GM23338 (cell line): ENCODE data around the gene EXTL1. TPM values are rescaled to one million over a fixed set of nuclear protein-coding genes. Genes with fewer than 3 reads are reported as not detected.
A peak's percentile ranks its signal among the peaks of the same experiment; 100 is the strongest.

ENCODE experiments used
- ATAC-seq: fragments of 200-7000 bp; cut with Tn5 transposase; 3 replicates; pipeline ENCODE4 v1.9.1; 2020
- DNase-seq: peaks from one replicate; pipeline ENCODE4 v3.0.0-alpha.2; 2015; ENCODE audit warnings: low spot score
- H2AFZ ChIP-seq: fragments of 200-600 bp; sonication (generic); 2 replicates; pipeline ENCODE4 v1.8.0; 2016; ENCODE audit warnings: antibody characterized with exemption, mild to moderate bottlenecking, moderate library complexity
- H3F3A ChIP-seq: fragments of 200-600 bp; sonication (generic); replicated peaks from 2 replicates; pipeline ENCODE4 v1.8.0; 2017; ENCODE audit warnings: antibody characterized with exemption, mixed run types, low read depth
- H3K27ac ChIP-seq: fragments of 200-600 bp; sonication (generic); 2 replicates; pipeline ENCODE4 v1.6.1; 2016; ENCODE audit warnings: low read depth
- H3K27me3 ChIP-seq: fragments of 200-600 bp; sonication (generic); 2 replicates; pipeline ENCODE4 v1.8.0; 2016; ENCODE audit warnings: mild to moderate bottlenecking, mixed run types, moderate library complexity; ENCODE audit not compliant: insufficient read depth
- H3K36me3 ChIP-seq: fragments of 200-600 bp; sonication (generic); 2 replicates; pipeline ENCODE4 v1.8.0; 2016; ENCODE audit warnings: mild to moderate bottlenecking; ENCODE audit not compliant: insufficient read depth
- H3K4me1 ChIP-seq: fragments of 200-600 bp; sonication (generic); 2 replicates; pipeline ENCODE4 v1.8.0; 2016; ENCODE audit warnings: mild to moderate bottlenecking, moderate library complexity; ENCODE audit not compliant: insufficient read depth
- H3K4me2 ChIP-seq: fragments of 200-600 bp; sonication (generic); 2 replicates; pipeline ENCODE4 v1.7.1; 2017; ENCODE audit warnings: mixed run types
- H3K4me3 ChIP-seq: fragments of 200-600 bp; sonication (generic); 2 replicates; pipeline ENCODE4 v1.6.1; 2016; ENCODE audit warnings: mixed run types
- H3K79me2 ChIP-seq: fragments of 200-600 bp; sonication (generic); replicated peaks from 2 replicates; pipeline ENCODE4 v1.8.0; 2017; ENCODE audit warnings: mild to moderate bottlenecking; ENCODE audit not compliant: insufficient read depth
- H3K9me2 ChIP-seq: fragments of 200-600 bp; sonication (generic); 2 replicates; pipeline ENCODE4 v1.8.0; 2017; ENCODE audit not compliant: insufficient read depth
- H4K20me1 ChIP-seq: fragments of 200-600 bp; sonication (generic); replicated peaks from 2 replicates; pipeline ENCODE4 v1.8.0; 2017; ENCODE audit warnings: mild to moderate bottlenecking; ENCODE audit not compliant: insufficient read depth
- H3K27ac Mint-ChIP-seq: 2 replicates; pipeline ENCODE4 v1.8.0; 2020; ENCODE audit warnings: inconsistent platforms, mild to moderate bottlenecking, moderate library complexity, mixed read lengths
- H3K27me3 Mint-ChIP-seq: 3 replicates; pipeline ENCODE4 v1.8.0; 2022; ENCODE audit warnings: low read depth, mild to moderate bottlenecking, moderate library complexity, mixed read lengths, inconsistent platforms; ENCODE audit not compliant: insufficient read depth, poor library complexity
- H3K36me3 Mint-ChIP-seq: 3 replicates; pipeline ENCODE4 v1.8.0; 2021; ENCODE audit warnings: low read depth, mild to moderate bottlenecking, inconsistent platforms, moderate library complexity, mixed read lengths
- H3K4me1 Mint-ChIP-seq: 3 replicates; pipeline ENCODE4 v1.8.0; 2020; ENCODE audit warnings: mild to moderate bottlenecking, inconsistent platforms, mixed read lengths
- H3K4me3 Mint-ChIP-seq: 3 replicates; pipeline ENCODE4 v1.8.0; 2021; ENCODE audit warnings: moderate library complexity, mild to moderate bottlenecking, inconsistent platforms, mixed read lengths
- H3K9me3 Mint-ChIP-seq: 3 replicates; pipeline ENCODE4 v1.8.0; 2020; ENCODE audit warnings: moderate library complexity, mild to moderate bottlenecking, inconsistent platforms, mixed read lengths
- CREB1 ChIP-seq: fragments of 250-450 bp; sonication (Bioruptor Pico); IDR thresholded peaks from 2 replicates; pipeline ENCODE4 v1.5.0; 2020; ENCODE audit warnings: low read depth, mild to moderate bottlenecking, moderate library complexity
- CTCF ChIP-seq, 2 experiments: fragments of 200-600 bp in 1 of 2; sonication (generic) in 1 of 2; conservative IDR thresholded peaks; 2 replicates each; pipeline versions ENCODE4 v1.5.1 to v1.6.1; 2016 to 2017; ENCODE audit warnings: antibody characterized with exemption in 2 of 2, low read depth in 2 of 2, mild to moderate bottlenecking in 2 of 2, moderate library complexity in 1 of 2
- ETS1 ChIP-seq: IDR thresholded peaks from 2 replicates; pipeline ENCODE4 v1.6.1; 2016; ENCODE audit warnings: antibody characterized with exemption
- EZH2 ChIP-seq: fragments of 200-600 bp; sonication (generic); IDR thresholded peaks from one replicate; pipeline ENCODE4 v1.8.0; 2017; ENCODE audit warnings: antibody characterized with exemption, mild to moderate bottlenecking, low read depth; ENCODE audit not compliant: unreplicated experiment
- EZH2phosphoT487 ChIP-seq: fragments of 200-600 bp; sonication (generic); IDR thresholded peaks from one replicate; pipeline ENCODE4 v1.8.1; 2018; ENCODE audit warnings: antibody characterized with exemption; ENCODE audit not compliant: unreplicated experiment
- JUNB ChIP-seq: IDR thresholded peaks from one replicate; pipeline ENCODE4 v1.6.1; 2016; ENCODE audit warnings: antibody characterized with exemption; ENCODE audit not compliant: unreplicated experiment
- NANOG ChIP-seq: IDR thresholded peaks from 2 replicates; pipeline ENCODE4 v1.6.1; 2016; ENCODE audit warnings: antibody characterized with exemption, borderline replicate concordance
- POLR2AphosphoS5 ChIP-seq: IDR thresholded peaks from 2 replicates; pipeline ENCODE4 v1.6.1; 2016; ENCODE audit warnings: antibody characterized with exemption, low read depth
- REST ChIP-seq: IDR thresholded peaks from one replicate; pipeline ENCODE4 v1.6.1; 2018; ENCODE audit warnings: antibody characterized with exemption; ENCODE audit not compliant: unreplicated experiment
- STAT1 ChIP-seq: IDR thresholded peaks from one replicate; pipeline ENCODE4 v1.6.1; 2016; ENCODE audit warnings: antibody characterized with exemption; ENCODE audit not compliant: unreplicated experiment
- ZNF114 ChIP-seq: fragments of 250-450 bp; sonication (Bioruptor Pico); IDR thresholded peaks from 2 replicates; pipeline ENCODE4 v1.5.0; 2020; ENCODE audit warnings: mild to moderate bottlenecking, moderate library complexity
- ZNF331 ChIP-seq: fragments of 250-450 bp; sonication (Bioruptor Pico); IDR thresholded peaks from 2 replicates; pipeline ENCODE4 v1.5.0; 2020; ENCODE audit warnings: low read depth, mild to moderate bottlenecking, moderate library complexity
- polyA plus RNA-seq: library from polyadenylated mRNA; unstranded; fragments of >200 nt; fragmentation: Nextera tagmentation; extraction: Ambion mirVana; gene quantifications from 2 replicates; pipeline ENCODE4 v1.2.1, GENCODE V29; 2016
- total RNA-seq: library from RNA; depleted of rRNA; stranded (reverse); fragments of >200 nt; shearing (Covaris generic); gene quantifications from 2 replicates; pipeline ENCODE4 v1.2.3, GENCODE V29; 2014

Gene EXTL1
- total and polyA plus RNA-seq, 2 experiments from 2014 or later = 0.37 to 1.2 TPM

GRCh38 chr1:26022404-26022779, 817 bp downstream of the EXTL1 start:
- H3K4me3 ChIP-seq = no peak overlapping the region; the same call in 1 of the 2 replicates
- peaks cover 3% of the 10 kb centered on the region; the same call in 1 of the 2 replicates for H3K4me1 ChIP-seq
- H3K4me1 Mint-ChIP-seq = peaks cover 21% of the 10 kb centered on the region
- no peaks in the 10 kb centered on the region for H3K9me2 ChIP-seq
- ATAC-seq = no peak
- no peaks in the 10 kb centered on the region for H4K20me1 ChIP-seq
- no peaks in the 10 kb centered on the region for H3K36me3 Mint-ChIP-seq
- no peak for DNase-seq
- H3K27ac Mint-ChIP-seq = no peak overlapping the region
- no peaks in the 10 kb centered on the region for H3K9me3 Mint-ChIP-seq
- no peaks in the 10 kb centered on the region for H3K36me3 ChIP-seq
- no peaks in the 10 kb centered on the region for H3F3A ChIP-seq
- no peak overlapping the region for H2AFZ ChIP-seq
- no peaks in the 10 kb centered on the region for H3K27me3 ChIP-seq
- no peak for TF ChIP-seq CREB1
- no peak for TF ChIP-seq ZNF114 (CRISPR knock-in tag)
- no peak for TF ChIP-seq ETS1
- no peak for TF ChIP-seq ZNF331 (CRISPR knock-in tag)
- TF ChIP-seq REST = no peak
- no peak for TF ChIP-seq POLR2AphosphoS5
- no peak for TF ChIP-seq CTCF (conservative IDR thresholded peaks at IDR 0.05; ENCODE audit: low read depth in 2 of 2)
- no peak for TF ChIP-seq JUNB
- TF ChIP-seq NANOG = no peak
- H3K27ac ChIP-seq = no peak overlapping the region
- H3K4me2 ChIP-seq = peak overlapping the region; percentile 78; the same call in 1 of the 2 replicates
- no peak overlapping the region for H3K4me3 Mint-ChIP-seq
- no peaks in the 10 kb centered on the region for H3K79me2 ChIP-seq
- peaks cover 9% of the 10 kb centered on the region for H3K27me3 Mint-ChIP-seq

- H4K20me1 ChIP-seq = no peaks in the 10 kb centered on the region
- H3K36me3 ChIP-seq = no peaks in the 10 kb centered on the region
- no peaks in the 10 kb centered on the region for H3K79me2 ChIP-seq
- H3K9me3 Mint-ChIP-seq = no peaks in the 10 kb centered on the region
- H3K4me2 ChIP-seq = no peak overlapping the region
- no peak overlapping the region for H3K27ac Mint-ChIP-seq
- no peaks in the 10 kb centered on the region for H3K36me3 Mint-ChIP-seq
- DNase-seq (no peak), ATAC-seq (no peak)
- no peaks in the 10 kb centered on the region for H3F3A ChIP-seq
- H3K4me3 ChIP-seq = no peak overlapping the region
- H3K4me1 ChIP-seq = peaks cover 3% of the 10 kb centered on the region; the same call in 1 of the 2 replicates
- no peak overlapping the region for H3K4me3 Mint-ChIP-seq
- H2AFZ ChIP-seq = no peak overlapping the region
- H3K9me2 ChIP-seq = no peaks in the 10 kb centered on the region
- H3K27me3 Mint-ChIP-seq = peaks cover 9% of the 10 kb centered on the region
- no peaks in the 10 kb centered on the region for H3K27me3 ChIP-seq
- H3K27ac ChIP-seq = no peak overlapping the region
- H3K4me1 Mint-ChIP-seq = peaks cover 20% of the 10 kb centered on the region
- TF ChIP-seq POLR2AphosphoS5 (no peak), EZH2 (no peak), EZH2phosphoT487 (no peak), ETS1 (no peak), REST (no peak), ZNF331 (CRISPR knock-in tag) (no peak), ZNF114 (CRISPR knock-in tag) (no peak), STAT1 (no peak)
These were observed 1.4 kb downstream of the EXTL1 start for GRCh38 chr1:26023009-26023408.
